Right atrium auricular region (tissue), 2 donors: ENCODE results near the gene DZIP1L. TPM values are rescaled to one million over a fixed set of nuclear protein-coding genes. Genes with fewer than 3 reads are reported as not detected.

Source experiments
- DNase-seq: peaks from one replicate; pipeline ENCODE4 v3.0.0-alpha.2; 2019; ENCODE audit warnings: low spot score
- H3K27ac ChIP-seq, 2 donors: fragments of 200-600 bp; sonication (generic); 1 replicate in 1 of 2; 2 replicates in 1 of 2; pipeline ENCODE4 v1.5.1; 2016 to 2019
- H3K27me3 ChIP-seq, 2 donors: fragments of 200-600 bp; sonication (generic); one replicate each; pipeline versions ENCODE4 v1.5.1 to v1.6.0; 2017 to 2019
- H3K36me3 ChIP-seq: fragments of 200-600 bp; sonication (generic); one replicate; pipeline ENCODE4 v1.5.1; 2016
- H3K4me1 ChIP-seq, 2 donors: fragments of 200-600 bp; sonication (generic); one replicate each; pipeline versions ENCODE4 v1.5.1 to v1.6.0; 2017 to 2019
- H3K4me3 ChIP-seq, 2 donors: fragments of 200-600 bp; sonication (generic); 1 replicate in 1 of 2; 2 replicates in 1 of 2; pipeline ENCODE4 v1.5.1; 2017 to 2019; ENCODE audit warnings: mild to moderate bottlenecking in 1 of 2, moderate library complexity in 1 of 2
- H3K9me3 ChIP-seq, 2 donors: fragments of 200-600 bp; sonication (generic); one replicate each; pipeline ENCODE4 v1.5.1; 2019
- CTCF ChIP-seq, 2 donors: fragments of 200-600 bp; sonication (generic); IDR thresholded peaks; one replicate each; pipeline ENCODE4 v1.5.1; 2019; ENCODE audit warnings: antibody characterized with exemption in 2 of 2
- total RNA-seq, 2 donors: library from RNA; depleted of rRNA; stranded (reverse); fragments of >200 nt; gene quantifications; one replicate each; pipeline ENCODE4 v1.1.0, GENCODE V29; 2016

DZIP1L gene
- total RNA-seq, 2 donors from 2014 or later, result 4.0 to 4.6 TPM

DNA sequence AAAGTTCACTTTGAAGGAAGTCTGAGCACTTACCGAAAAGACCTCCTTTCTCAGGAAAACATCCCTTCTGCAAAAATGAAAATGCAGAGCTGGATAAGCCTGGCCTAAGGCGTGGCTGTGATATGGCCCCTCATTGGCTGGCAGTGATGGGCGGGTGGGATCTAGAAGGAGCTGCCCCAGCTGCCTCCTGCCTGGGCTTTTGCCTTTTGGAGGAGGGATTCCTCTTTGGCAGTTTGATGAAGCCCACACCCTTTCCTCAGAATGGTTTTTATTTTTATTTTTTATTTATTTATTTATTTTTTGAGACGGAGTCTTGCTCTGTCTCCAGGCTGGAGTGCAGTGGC, 4.0 kb upstream of the DZIP1L start:
- Histone ChIP-seq H3K36me3 (no peaks in the 10 kb centered on the region), H3K9me3 (no peaks in the 10 kb centered on the region), H3K27me3 (no peaks in the 10 kb centered on the region), H3K4me3 (no peak overlapping the region), H3K4me1 (peaks cover 0 to 14% of the 10 kb centered on the region in 2 donors), H3K27ac (no peak overlapping the region)
- DNase-seq, result no peak
- TF ChIP-seq CTCF (IDR thresholded peaks at IDR 0.05), result no peak

DNA sequence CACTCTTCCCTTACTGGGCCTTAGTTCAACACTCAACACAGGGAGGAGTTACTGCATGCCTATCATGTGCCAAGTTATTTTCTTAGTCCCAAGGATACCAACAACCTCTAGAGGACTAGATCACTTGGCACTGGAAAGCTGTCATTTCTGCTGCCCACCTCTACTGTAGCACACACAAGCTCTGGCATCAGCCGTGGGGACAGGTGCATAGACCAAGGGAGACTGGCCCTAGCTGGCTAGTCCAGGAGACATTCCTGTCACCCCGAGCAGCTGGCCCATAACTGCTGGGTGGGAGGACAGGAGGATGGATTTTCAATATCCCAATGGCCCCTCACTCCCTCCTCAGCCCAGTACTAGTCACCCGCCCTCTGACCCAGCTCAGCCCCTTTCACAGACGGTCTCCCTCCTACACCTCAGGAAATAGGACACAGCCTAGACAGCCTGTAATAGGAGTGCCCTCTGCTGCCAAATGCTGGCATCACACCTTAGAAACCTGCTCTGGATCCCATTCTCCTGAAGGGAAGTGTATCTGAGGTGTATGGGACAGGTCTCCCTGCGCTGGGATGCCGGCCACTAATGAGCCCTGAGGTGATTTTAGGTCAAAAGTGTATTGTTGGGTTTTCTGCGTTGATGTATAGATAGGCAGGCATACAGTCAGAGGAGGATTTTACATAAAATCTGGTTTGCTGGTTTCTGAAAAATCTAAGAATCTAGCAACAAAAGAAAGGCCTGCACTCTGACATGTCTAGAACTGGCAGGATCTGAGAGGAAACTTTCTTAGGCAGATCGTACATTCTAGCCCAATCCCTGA, 3.4 kb upstream of the DZIP1L start:
- Histone ChIP-seq H3K27me3 (no peaks in the 10 kb centered on the region), H3K9me3 (no peaks in the 10 kb centered on the region), H3K27ac (no peak overlapping the region), H3K36me3 (no peaks in the 10 kb centered on the region), H3K4me3 (no peak overlapping the region), H3K4me1 (peaks cover 0 to 20% of the 10 kb centered on the region in 2 donors)
- peak; percentile 79 to 85 for TF ChIP-seq CTCF (IDR thresholded peaks at IDR 0.05)
- peak; percentile 84 for DNase-seq

GRCh38 chr3:138114431-138114918, 933 bp downstream of the DZIP1L start:
- Histone ChIP-seq H3K9me3 (no peaks in the 10 kb centered on the region), H3K36me3 (no peaks in the 10 kb centered on the region), H3K27ac (peak overlapping the region; percentile 79 to 95), H3K27me3 (no peaks in the 10 kb centered on the region), H3K4me1 (peaks cover 0 to 29% of the 10 kb centered on the region in 2 donors), H3K4me3 (peak overlapping the region; percentile 68 to 80)
- no peak for DNase-seq
- no peak for TF ChIP-seq CTCF (IDR thresholded peaks at IDR 0.05)

DNA sequence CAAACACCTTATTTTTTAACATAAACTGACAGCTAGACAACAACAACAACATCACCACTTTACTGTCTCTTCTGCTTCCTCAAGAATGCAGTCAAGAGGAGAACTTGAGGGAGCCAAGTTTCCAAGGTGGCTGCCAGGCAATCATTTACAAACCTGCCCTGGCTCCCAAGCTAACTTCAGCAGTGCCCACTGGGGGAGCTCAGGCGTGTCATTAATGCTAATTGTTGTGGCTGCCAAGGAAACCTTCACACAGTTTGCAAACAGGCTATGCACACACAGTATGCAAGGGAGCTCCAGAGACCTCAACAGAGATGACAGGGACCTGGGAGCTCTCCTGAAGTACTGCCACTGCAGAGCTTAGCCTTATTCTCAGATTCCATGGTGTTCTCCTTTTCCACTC, 2.1 kb downstream of the DZIP1L start:
- Histone ChIP-seq H3K36me3 (no peaks in the 10 kb centered on the region), H3K27ac (no peak overlapping the region), H3K4me3 (no peak overlapping the region), H3K27me3 (no peaks in the 10 kb centered on the region), H3K9me3 (no peaks in the 10 kb centered on the region), H3K4me1 (peaks cover 0 to 25% of the 10 kb centered on the region in 2 donors)
- DNase-seq, result no peak
- TF ChIP-seq CTCF (IDR thresholded peaks at IDR 0.05), result no peak

DNA sequence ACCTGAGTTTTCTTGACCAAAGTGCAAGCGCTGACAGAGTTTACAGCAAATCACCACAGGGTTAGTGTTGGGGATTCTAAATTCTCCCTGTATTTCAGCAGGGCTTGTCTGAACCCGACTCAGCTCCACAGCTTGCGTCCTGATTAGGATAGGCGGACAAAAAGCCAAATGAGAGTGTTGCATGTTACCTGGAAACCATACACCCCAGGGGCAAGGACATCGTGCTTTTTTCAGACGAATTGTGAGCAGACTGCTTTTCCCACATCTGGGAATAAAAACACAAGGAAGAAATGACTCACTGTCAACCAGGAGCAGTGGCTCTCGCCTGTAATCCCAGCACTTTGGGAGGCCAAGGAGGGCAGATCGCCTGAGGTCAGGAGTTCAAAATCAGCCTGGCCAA, 3.0 kb downstream of the DZIP1L start:
- Histone ChIP-seq H3K27me3 (no peaks in the 10 kb centered on the region), H3K4me3 (no peak overlapping the region), H3K36me3 (no peaks in the 10 kb centered on the region), H3K9me3 (no peaks in the 10 kb centered on the region), H3K27ac (no peak overlapping the region), H3K4me1 (peaks cover 0 to 25% of the 10 kb centered on the region in 2 donors)
- no peak for TF ChIP-seq CTCF (IDR thresholded peaks at IDR 0.05)
- DNase-seq, result no peak
